IPS-11a (cell line): ENCODE measurements around the gene SIRT7.

Source experiments
- H3K4me3 ChIP-seq: one replicate; pipeline ENCODE4 v1.5.1; 2013; ENCODE audit warnings: low read depth, low read length, control low read depth

The SIRT7 gene

DNA sequence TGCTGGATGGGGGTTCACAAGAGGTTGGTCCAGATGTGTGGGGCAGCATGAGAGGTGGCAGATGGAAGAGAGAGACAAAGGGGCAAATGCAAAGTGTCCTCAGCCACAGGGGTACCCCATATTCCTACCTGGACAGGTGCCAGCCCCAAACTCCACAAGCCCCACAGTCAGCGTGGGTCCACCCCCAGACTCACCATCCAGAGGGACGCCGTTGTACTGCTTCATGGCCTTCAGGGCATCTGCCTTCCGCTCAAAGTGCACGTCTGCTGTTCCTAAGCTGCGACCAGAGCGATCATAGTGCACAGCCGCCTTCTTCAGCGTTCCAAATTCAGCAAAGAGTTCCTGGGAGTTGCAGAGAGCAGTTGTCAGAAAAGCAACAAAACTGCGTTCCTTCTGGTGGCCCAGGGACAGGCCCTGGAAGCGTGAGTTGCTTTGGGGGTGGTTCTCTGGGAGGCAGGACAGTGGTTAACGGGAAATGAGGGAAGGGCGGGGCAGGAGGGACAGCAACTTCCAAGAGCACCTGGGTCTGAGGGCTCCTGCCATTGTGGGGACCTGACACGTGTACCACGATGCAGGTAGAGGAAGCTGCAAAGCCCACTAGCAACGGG is 28.9 kb downstream of the SIRT7 start:
- no peak overlapping the region for H3K4me3 ChIP-seq

DNA sequence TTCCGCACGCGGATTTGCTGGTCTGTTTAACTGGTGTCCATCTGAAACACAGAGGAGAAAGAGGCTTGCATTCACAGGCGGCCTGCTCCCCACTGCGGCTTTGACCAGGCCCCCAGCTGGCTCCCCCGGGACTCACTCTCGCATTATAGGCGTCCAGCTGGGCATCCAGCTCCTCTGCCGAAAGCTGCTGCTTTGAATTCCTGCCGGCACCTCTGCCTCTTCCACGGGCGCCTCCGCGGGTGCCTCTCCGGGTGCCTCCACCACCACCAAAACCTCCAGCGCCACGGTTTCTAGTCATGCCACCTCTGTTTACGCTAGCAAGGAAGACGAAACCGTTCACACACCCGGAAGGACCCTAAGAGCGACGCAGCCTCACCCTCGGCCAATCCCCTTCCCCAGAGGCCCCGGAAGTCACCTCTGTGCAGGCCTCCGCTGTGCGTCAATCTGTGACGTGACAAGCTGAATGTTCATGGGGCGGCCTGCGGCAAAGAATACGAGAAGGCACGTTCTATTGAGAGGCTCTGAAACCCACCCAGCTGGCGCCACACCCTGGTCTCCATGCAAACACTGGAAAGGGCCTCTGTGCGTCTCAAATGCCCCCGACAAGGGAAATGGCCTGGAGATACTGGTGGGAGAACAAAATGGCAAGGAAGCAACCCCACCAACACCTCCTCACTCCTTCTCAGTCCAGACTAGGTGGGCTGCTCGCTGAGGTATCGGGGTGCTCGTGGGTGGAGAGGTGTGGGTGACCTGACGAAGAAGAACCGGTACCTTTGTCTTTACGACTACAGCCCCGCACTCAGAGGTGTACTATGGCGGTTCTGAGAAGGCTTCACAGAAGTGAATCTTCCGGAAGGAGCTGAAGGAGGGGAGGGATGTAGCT is 29.6 kb downstream of the SIRT7 start:
- H3K4me3 ChIP-seq = no peak overlapping the region

DNA sequence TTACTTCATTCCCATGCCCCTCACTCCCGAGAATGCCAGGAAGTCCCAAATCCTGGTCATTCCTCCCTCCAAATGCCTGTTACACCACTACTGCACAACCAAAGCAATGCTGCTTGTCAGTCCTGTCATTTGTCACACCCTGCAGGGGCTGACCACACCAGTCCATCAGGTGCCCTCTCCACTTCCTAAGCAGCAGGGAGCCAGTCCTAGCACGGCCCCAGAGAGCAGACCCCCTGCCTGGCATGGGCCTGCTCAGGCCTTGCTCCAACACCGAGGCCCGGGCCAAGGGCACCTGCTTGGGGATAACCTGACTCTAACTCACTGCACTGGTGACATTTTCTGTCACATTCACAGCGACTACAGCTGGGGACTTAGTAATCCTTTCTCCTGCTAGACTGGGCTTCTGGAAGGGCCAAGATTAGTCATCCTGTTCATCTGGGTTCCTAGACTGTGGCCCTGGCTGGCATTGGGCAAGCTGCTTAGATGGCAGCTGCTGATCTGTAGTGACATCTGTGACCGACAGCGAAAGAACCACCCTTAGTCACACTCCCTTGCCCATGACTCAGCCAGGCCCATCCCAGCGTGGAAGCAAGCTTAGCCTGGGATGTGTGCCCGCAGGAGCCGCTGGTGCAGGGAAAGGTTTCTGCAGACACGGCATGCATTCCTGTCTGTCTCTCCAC is 32.0 kb downstream of the SIRT7 start:
- H3K4me3 ChIP-seq = no peak overlapping the region

DNA sequence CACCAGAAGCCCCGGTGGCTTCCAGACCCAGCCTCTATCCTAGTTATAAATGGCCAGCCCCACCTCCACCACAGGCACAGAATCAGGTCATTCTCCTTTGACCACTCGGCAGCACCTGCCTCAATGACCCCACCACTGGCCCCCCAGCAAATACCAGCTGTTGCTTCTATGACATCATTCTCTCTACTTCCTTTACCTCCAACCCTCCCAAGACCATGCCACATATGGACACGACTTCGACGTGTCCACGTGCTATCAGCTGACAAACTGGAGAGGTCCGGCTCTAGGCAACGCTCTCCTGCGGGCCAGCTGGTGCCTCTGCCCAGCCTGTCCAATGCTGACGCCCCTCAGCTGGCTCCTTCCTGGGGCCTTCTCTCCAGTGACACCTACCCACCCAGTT is 32.5 kb downstream of the SIRT7 start:
- no peak overlapping the region for H3K4me3 ChIP-seq

DNA sequence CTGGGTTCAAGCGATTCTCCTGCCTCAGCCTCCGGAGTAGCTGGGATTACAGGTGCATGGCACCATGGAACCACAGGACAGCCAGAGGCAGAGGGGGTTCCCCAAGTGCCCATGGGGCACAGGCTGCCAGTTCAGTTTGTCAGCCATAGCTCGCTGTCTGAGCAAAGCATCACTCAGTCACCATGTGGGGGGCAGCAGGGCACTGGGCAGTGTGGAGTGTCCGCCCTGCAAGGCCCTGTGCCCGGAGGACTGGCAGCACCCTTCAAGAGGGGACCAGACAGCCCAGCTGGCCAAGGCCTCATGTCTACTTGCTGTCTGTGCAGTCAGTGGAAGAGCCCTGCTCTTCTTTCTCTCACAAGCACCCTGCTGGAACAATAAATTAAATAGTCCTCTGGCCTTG is 33.0 kb downstream of the SIRT7 start:
- H3K4me3 ChIP-seq = no peak overlapping the region

DNA sequence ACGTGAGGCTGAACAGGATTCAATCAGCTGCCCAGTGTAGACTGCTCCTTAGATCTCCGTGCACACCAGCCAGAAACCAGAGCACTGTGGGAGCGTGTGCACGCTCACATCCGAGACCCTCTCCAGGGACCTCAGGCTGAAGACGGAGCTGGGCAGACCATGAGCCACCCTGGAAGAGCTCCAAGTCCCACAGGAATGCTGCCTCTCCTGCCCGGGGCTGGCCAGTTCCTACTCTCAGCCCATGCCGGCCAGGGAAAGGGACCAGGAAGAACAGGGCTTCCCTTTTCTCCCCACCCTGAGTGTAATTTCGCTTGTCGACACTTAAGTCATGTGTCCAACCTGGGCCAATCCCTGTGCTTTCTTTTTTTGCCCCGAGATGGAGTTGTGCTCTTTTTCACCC is 33.5 kb downstream of the SIRT7 start:
- no peak overlapping the region for H3K4me3 ChIP-seq

DNA sequence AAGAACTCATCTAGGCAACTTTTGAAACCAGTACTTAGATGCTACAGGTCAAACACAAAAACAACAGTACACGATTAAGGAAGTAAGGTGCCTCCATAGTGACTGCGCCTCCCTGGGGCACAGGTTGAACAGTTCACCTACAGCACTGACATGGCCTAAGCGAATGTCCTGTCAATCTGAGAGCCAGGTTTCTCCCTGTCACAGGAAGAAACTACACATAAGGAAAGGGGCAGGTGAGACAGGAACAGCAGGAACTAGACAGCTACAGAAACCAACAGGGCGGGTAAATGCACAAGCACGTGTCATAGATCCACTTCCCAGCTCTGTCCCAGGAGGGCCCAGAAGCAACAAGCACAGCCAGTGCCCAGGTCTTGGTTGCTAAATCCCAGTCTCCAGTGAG is 38.9 kb downstream of the SIRT7 start:
- H3K4me3 ChIP-seq = no peak overlapping the region

DNA sequence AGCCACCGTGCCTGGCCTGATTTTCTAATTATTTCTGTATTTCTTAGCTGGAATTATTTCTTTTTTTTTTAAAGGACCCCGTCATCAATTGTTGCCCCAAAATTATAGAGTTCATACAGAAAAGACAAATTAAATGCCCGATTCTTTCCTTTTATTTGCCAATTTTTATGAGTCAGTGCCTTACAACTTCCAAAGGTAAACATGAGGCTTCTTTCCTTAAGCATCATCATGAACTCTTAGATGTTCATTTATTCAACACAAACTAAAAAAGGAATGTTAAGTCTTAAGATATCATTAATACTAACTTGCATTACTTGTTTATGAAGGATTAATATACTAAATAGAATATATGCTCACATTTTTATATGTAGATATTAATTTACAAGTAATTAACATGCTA is 39.7 kb downstream of the SIRT7 start:
- H3K4me3 ChIP-seq = no peak overlapping the region

DNA sequence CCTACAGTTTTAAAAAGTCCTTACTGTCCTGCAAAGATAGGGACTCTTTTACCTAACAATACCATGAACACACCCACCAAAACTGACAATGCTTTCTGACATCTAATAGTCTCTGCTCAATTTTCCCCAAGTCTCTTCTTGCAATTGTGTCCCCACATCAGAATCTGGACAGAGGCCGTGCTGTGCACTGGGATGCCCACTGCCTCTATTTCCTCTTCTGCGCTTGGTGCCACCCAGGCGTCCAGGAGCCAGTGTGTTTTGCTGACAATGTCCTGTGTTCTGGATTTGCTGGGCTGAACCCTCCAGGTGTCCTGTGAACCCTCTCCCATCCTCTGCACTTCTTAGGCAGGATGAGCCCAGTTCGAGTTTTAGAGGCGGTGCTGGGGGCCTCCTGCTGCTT is 40.4 kb downstream of the SIRT7 start:
- no peak overlapping the region for H3K4me3 ChIP-seq

DNA sequence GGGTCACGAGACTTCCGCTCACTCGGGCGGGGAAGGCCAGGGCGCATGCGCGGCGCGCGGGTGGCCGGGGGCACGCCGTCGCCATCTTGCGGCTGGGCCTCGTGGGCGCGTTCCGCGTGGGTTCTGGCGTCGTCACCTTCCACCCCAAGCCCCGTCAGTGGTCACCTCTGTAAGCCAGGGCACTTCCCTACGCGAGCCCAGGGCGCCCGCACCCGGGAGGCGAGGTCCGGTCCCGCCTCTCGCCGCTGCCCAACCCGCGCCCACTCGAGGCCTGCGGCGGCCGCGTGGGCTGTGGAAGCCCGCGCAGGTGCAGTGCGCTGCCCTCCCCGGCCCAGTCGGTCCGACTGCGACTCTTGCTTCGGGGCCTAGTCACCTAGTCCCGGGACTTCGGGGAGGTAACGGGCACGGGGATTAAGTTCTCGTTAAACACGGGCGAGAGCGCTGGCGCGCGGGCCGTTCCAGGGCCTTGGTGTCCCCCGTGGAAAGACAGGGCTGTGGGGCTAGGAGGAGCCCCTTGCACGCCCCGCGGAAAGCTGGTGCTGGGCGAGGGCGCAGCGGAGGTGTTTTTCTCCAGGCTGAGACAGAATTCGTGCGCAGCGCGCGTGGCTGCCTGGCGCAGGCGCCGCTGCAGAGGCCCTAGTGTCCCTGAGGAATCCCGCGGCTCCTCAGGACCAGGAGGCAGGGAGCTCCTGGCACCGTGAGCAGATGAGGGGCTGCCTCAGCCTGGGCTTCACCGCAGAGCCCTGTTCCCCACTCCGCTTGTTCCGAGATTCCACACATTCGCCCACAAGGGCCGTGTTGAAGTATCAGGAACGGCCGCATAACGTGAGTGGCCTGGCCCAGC is 46.4 kb downstream of the SIRT7 start:
- peak overlapping the region; percentile 81 for H3K4me3 ChIP-seq

DNA sequence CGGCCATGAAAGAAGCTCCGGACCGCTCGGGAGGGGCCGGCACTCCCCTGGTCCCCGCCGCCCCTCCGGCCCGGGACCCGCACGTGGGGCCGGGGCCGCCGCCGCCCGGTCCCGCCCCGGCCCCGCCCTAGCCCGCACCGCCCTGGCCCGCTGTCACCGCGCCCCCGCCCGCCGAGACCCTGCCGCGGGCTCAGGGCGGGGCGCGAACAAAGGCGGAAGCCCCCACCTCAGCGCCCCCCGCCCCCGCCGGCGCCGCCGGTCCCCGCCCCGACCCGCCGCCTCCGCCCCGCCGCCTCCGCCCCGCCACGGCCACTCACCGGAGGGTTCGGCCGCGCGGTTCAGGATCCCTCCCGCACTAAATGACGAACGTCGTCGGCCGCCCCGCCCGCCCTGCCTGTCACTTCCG is 47.0 kb downstream of the SIRT7 start, which contains the start of gene ARHGDIA:
Gene ARHGDIA, minus strand, starts transcription at position 357 of the 406 bp plus-strand sequence. CDS start 1,407 bp downstream, outside the sequence.
- H3K4me3 ChIP-seq = peak within 1 kb of the TSS; percentile 81

DNA sequence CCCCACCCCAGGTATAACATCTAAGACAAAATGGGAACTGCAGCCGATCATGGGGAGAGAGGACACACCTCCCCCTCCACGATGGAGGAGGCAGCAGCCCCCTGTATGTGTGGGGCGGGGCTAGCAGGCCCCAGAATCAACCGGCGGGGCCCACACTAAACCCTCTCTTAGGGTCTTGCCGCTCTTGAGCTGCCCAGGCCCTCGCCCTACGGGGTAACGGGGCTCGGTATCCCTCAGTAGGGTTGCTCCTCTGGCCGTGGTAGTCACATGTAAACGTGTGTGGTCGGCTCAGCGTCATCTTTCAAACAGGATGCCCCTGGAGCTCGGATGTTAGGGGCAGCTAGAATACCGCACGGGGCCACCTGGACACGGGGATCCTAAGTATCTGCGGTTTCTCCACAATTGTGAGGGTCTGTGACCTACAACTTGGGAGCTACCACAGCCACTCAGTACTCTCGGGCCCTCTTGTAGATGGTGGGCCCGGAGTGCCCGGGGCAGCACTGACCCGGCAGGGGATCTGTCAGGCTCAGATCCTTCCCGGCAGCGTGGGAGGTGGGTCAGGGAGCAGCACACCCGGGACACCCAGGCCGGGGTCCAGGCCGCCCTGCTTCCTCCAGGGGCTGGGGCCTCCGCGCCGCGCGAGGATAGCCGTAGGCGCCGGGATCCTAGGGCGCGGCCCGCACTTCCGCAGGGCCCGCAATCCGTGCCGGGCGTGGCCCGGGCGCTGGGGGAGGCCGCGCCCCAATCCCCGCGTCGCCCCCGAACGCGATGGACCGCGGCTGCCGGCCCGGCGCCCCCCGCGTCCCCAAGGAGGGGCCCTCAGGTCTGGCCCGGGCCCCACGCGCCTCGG is 47.6 kb downstream of the SIRT7 start:
- peak overlapping the region; percentile 72 for H3K4me3 ChIP-seq

DNA sequence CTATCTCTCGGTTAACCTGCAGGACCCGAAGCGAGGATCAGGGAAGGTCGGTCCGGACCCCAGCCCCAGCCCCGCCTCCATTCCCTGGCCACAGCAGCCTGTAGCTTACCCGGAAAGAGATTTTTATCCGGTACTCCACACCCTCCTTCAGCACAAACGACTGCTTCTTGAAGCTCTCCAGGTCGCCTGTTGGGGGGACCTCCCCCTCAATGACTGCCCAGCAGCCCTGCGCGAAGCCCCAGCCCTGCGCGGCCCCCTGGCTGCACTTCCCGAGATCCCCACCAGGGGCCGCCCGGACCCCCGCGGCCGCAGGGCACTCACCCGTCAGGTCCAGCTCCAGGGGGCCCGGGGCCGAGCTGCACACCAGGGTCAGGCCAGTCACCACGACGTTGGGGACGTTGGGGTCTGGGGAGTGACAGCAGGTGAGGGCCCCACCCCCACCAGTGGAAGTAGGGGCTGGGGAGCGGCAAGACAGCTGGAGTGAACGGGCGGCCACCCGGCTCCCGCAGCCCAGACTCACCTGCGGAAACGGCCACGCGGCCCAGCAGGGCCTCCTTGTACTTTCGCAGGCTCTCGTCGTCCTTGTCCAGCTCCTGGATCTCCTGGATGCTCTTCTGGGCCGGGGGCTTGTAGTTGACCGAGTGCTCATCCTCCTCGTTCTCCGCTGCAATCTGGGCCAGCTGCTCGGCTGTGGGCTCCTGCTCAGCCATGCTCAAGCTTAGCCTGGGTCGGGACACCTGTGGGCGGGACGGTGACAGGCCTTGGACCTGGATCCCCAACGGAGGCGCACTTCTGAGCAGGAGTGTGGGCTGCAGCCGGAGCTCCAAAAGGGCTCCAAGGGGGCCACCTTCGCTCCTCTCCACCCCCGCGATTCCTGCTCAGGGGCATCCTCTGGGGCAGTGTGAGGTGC is 48.5 kb downstream of the SIRT7 start:
- peak overlapping the region; percentile 72 for H3K4me3 ChIP-seq

DNA sequence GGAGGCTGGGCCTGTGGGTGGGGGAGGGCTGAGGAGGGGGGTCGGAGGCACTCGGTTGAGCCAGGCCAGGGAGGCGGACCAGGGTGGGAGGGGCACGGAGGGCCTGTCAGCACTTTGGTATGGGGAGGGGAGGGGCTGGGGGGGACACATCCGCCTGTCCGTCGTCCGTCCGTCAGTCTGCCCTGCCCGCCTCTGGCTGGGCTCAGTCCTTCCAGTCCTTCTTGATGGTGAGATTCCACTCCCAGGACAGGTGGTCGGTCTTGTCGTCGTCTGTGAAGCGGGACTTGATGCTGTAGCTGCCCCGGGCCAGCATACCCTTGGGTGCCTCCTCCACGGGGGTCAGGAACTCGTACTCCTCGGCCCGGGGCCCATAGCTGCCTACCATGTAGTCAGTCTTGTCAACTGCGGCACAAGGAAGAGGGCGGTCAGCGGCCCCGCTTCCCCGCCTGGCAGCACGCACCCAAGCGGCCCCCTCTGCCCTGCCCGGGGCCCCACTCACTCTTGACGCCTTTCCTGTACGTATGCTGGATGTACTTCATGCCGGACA is 49.2 kb downstream of the SIRT7 start:
- no peak overlapping the region for H3K4me3 ChIP-seq

DNA sequence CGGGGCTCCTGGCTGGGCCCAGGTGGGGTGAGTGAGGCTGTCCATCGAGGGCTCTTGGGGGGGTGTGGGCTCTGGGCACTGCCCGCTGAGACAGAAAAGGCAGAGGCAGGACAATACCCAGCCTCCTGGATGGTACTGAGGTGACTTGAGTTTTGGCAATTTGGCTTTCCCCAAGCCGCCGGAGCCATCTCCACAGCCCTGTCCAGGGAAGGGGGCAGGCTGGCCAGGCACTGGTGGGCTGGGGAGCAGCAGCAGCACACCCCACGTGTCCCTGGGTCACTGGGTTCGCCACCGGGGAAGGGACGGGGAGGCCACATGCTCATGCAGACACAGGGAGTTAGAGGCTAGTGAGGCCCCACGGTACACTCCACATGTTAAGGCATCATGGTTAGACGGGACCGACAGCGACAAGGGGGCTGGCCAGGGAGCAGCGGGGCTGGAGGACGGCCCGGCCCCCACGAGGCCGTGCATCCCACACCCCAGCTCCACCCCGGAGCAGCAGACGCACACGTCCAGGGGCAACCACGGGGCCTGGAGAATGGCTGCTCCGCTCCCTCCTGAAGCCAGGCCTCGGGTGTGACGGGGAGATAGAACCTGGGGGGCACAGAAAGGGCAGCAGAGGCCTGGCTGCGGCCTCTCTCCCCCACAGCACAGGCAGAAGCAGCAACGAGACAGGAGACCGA is 49.8 kb downstream of the SIRT7 start:
- H3K4me3 ChIP-seq = no peak overlapping the region

DNA sequence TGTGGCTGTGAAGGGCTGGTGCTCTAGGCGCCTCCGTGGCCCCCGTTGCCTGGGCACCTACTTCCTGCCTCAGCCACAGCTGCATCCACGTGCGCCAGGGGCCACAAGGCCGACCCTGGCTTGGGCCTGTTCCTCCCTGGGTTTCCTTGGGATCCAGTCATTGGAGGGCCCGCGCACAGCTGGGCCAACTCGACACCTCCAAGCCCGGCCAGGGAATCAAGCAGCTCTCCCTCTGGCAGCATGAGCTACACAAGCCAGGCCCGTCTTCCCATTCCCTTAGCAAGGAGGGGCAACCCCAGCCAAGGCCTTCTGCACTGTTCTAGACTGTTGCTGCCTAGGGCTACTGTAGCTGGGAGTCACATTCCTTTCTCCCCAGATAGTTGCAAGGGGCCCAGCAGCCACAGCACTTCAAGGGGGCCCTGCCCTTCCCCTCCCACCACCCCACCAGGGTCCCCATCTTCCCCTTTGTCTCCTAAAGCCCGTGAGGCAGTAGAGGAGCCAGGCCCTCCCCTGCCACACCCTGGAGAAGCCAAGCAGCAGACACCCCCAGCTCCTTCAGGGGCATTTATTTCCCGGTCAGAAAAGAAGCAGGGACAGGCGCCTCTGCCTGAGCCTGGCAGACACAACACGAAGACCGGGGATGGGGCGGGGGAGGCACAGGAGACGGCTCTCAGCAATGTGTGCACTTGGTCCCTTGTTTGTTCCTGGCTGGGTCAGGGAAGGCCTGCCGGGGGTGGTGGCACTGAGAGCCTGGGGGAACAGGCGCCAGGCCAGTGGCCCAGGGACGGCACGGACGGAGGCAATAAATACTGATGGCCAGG is 50.6 kb downstream of the SIRT7 start:
- no peak overlapping the region for H3K4me3 ChIP-seq

DNA sequence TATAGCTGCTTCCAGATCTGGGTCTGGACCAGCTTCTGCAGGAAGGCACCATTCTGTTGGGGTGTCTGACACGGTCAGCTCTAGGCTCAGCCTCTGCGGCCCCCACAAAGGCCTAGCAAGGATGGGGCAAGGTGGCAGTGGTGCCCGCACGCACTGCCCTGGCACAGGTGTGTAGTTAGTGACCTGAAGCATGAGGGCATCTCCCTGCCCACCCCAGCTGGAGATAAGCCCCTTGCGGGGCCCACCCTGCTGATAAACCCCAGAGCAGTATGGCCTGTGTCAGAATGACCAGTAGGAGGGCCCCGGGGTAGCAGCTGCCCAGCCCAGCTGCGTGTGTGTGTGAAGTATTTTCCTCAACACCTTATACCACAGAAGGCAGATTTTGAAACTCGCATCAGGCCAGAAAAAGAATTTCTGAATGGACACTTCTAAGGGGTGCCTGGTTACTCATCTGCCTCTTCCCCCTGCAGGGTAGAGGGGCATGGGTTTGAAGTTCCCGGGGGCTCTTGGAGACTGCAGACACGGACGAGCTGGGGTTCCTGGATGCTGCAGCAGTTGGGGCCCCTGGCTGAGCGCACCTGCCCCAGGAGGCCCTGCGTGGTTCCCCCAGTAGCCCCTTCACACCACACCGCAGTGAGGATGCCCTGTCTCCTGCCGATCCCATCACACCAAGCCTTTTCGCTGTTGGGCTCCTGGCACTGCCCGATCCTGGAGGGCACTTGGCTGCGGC is 51.4 kb downstream of the SIRT7 start:
- no peak overlapping the region for H3K4me3 ChIP-seq
